Measurements from ENCODE around the gene TBK1.

- TF ChIP-seq CTCF (IDR thresholded peaks at IDR 0.05) (no peak), POLR2A (IDR thresholded peaks at IDR 0.05) (no peak)
Measured at GRCh38 chr12:64452559-64453329, 824 bp downstream of the TBK1 start.

All from breast epithelium (tissue), 3 donors.